T-helper 1 cell (primary cell): Measurements from ENCODE around the gene MBOAT2.
"Not testable (repeated sequence)": the region's sequence is repeated elsewhere in the genome, so short reads cannot be mapped to it uniquely, and the experiment has no call there.

Experiments used
- DNase-seq, 5 donors: peaks; one replicate each; pipeline ENCODE4 v3.0.0-alpha.2; 2012 to 2020
- total RNA-seq, 4 donors: gene quantifications; one replicate each; lab custom pipeline; 2026; lab: John Stamatoyannopoulos, UW

Gene MBOAT2
- total RNA-seq = 0.54 to 2.6 (median 1.3) reads per million in 4 donors

- peak; percentile 60 to 82 (median 66) for DNase-seq
Measured at GRCh38 chr2:9003616-9004337, at the start of gene MBOAT2. MBOAT2 (minus strand) TSS chr2:9003684; CDS start chr2:9003614, 70 bp downstream.

- DNase-seq = no peak
Measured at GRCh38 chr2:9052821-9053533, 49.5 kb upstream of the MBOAT2 start.

GRCh38 chr2:9051451-9051850 lies 48.0 kb upstream of the MBOAT2 start:
- DNase-seq = not testable (repeated sequence)

GRCh38 chr2:9050122-9050809 lies 46.8 kb upstream of the MBOAT2 start:
- DNase-seq = no peak

- no peak for DNase-seq
Measured at GRCh38 chr2:9045595-9045994, 42.1 kb upstream of the MBOAT2 start.

GRCh38 chr2:9043491-9043890 lies 40.0 kb upstream of the MBOAT2 start:
- not testable (repeated sequence) for DNase-seq

GRCh38 chr2:9037166-9037565 lies 33.7 kb upstream of the MBOAT2 start:
- DNase-seq = no peak

GRCh38 chr2:9033385-9034168 lies 30.1 kb upstream of the MBOAT2 start:
- peak in 1 of 5 donors; percentile 8 for DNase-seq

GRCh38 chr2:9032536-9033255 lies 29.2 kb upstream of the MBOAT2 start:
- no peak for DNase-seq

- no peak for DNase-seq
Measured at GRCh38 chr2:9032121-9032520, 28.6 kb upstream of the MBOAT2 start.

GRCh38 chr2:9031246-9031645 lies 27.8 kb upstream of the MBOAT2 start:
- no peak for DNase-seq

- no peak for DNase-seq
Measured at GRCh38 chr2:9030841-9031240, 27.4 kb upstream of the MBOAT2 start.

GRCh38 chr2:9030190-9030589 lies 26.7 kb upstream of the MBOAT2 start:
- no peak for DNase-seq

GRCh38 chr2:9029721-9030120 lies 26.2 kb upstream of the MBOAT2 start:
- DNase-seq = no peak

GRCh38 chr2:9027884-9028283 lies 24.4 kb upstream of the MBOAT2 start:
- no peak for DNase-seq

- no peak for DNase-seq
Measured at GRCh38 chr2:9025746-9026145, 22.3 kb upstream of the MBOAT2 start.

- no peak for DNase-seq
Measured at GRCh38 chr2:9024575-9024974, 21.1 kb upstream of the MBOAT2 start.

- DNase-seq = no peak
Measured at GRCh38 chr2:9021563-9022211, 18.2 kb upstream of the MBOAT2 start.

GRCh38 chr2:9020267-9020666 lies 16.8 kb upstream of the MBOAT2 start:
- DNase-seq = no peak

- no peak for DNase-seq
Measured at GRCh38 chr2:9018534-9018933, 15.1 kb upstream of the MBOAT2 start.

GRCh38 chr2:9018109-9018508 lies 14.6 kb upstream of the MBOAT2 start:
- no peak for DNase-seq

GRCh38 chr2:9017411-9017810 lies 13.9 kb upstream of the MBOAT2 start:
- no peak for DNase-seq
